ENCODE measurements around the gene PRUNE1. TPM values are rescaled to one million over a fixed set of nuclear protein-coding genes. Genes with fewer than 3 reads are reported as not detected.

PRUNE1 gene
- total and polyA plus RNA-seq, 5 donors from 2014 or later, result 18.0 to 56.3 (median 51.9) TPM

- ATAC-seq (ENCODE audit: low read depth in 2 of 2), result peak; percentile 1 to 10
- H3K27ac ChIP-seq (ENCODE audit: insufficient read depth, low read length, poor library complexity, severe bottlenecking), result peak overlapping the region; percentile 84
- DNase-seq, result no peak
- H3K4me3 Mint-ChIP-seq, result peak overlapping the region; percentile 89 to 97 (median 93)
- no peaks in the 10 kb centered on the region for H3K9me3 ChIP-seq (ENCODE audit: control insufficient read depth in 2 of 2, low read length in 2 of 2)
- no peaks in the 10 kb centered on the region for H3K27me3 ChIP-seq (ENCODE audit: control insufficient read depth, insufficient read depth, low read length)
- H3K27me3 Mint-ChIP-seq, result no peaks in the 10 kb centered on the region
- H3K27ac Mint-ChIP-seq, result peak overlapping the region; percentile 91 to 93 (median 91)
- peaks cover 0 to 2% (median 0%) of the 10 kb centered on the region in 7 donors for H3K9me3 Mint-ChIP-seq
- peaks cover 23 to 83% (median 51%) of the 10 kb centered on the region in 4 donors for H3K4me1 Mint-ChIP-seq
- H3K4me3 ChIP-seq (ENCODE audit: low read depth, low read length), result peak overlapping the region; percentile 89
- peaks cover 13% of the 10 kb centered on the region for H3K36me3 Mint-ChIP-seq
- peaks cover 61% of the 10 kb centered on the region for H3K4me1 ChIP-seq (ENCODE audit: control insufficient read depth, insufficient read depth, low read length, poor library complexity, severe bottlenecking)
- peaks cover 25% of the 10 kb centered on the region for H3K36me3 ChIP-seq (ENCODE audit: control insufficient read depth, insufficient read depth, low read length)
These were observed 40.4 kb downstream of the PRUNE1 start for GRCh38 chr1:151048645-151049032.

- H3K4me3 ChIP-seq (ENCODE audit: low read depth, low read length), result no peak overlapping the region
- ATAC-seq (ENCODE audit: low read depth in 2 of 2) (no peak), DNase-seq (peak in 1 of 3 donors; percentile 27)
- H3K4me1 ChIP-seq (ENCODE audit: control insufficient read depth, insufficient read depth, low read length, poor library complexity, severe bottlenecking), result peaks cover 68% of the 10 kb centered on the region
- H3K9me3 ChIP-seq (ENCODE audit: control insufficient read depth in 2 of 2, low read length in 2 of 2), result no peaks in the 10 kb centered on the region
- peaks cover 33% of the 10 kb centered on the region for H3K36me3 ChIP-seq (ENCODE audit: control insufficient read depth, insufficient read depth, low read length)
- H3K27ac ChIP-seq (ENCODE audit: insufficient read depth, low read length, poor library complexity, severe bottlenecking), result peak overlapping the region; percentile 53
- peaks cover 0 to 2% (median 0%) of the 10 kb centered on the region in 7 donors for H3K9me3 Mint-ChIP-seq
- peak overlapping the region; percentile 78 to 93 (median 93) for H3K27ac Mint-ChIP-seq
- H3K4me1 Mint-ChIP-seq, result peaks cover 21 to 86% (median 51%) of the 10 kb centered on the region in 4 donors
- peak overlapping the region; percentile 82 to 95 (median 90) for H3K4me3 Mint-ChIP-seq
- no peaks in the 10 kb centered on the region for H3K27me3 ChIP-seq (ENCODE audit: control insufficient read depth, insufficient read depth, low read length)
- no peaks in the 10 kb centered on the region for H3K27me3 Mint-ChIP-seq
- H3K36me3 Mint-ChIP-seq, result peaks cover 18% of the 10 kb centered on the region
These were observed 41.2 kb downstream of the PRUNE1 start for GRCh38 chr1:151049458-151049857.

- no peaks in the 10 kb centered on the region for H3K9me3 ChIP-seq (ENCODE audit: control insufficient read depth in 2 of 2, low read length in 2 of 2)
- H3K4me3 ChIP-seq (ENCODE audit: low read depth, low read length), result peak overlapping the region; percentile 34
- no peak for DNase-seq
- peaks cover 0 to 2% (median 0%) of the 10 kb centered on the region in 7 donors for H3K9me3 Mint-ChIP-seq
- no peaks in the 10 kb centered on the region for H3K27me3 ChIP-seq (ENCODE audit: control insufficient read depth, insufficient read depth, low read length)
- peaks cover 21 to 91% (median 58%) of the 10 kb centered on the region in 4 donors for H3K4me1 Mint-ChIP-seq
- peaks cover 40% of the 10 kb centered on the region for H3K36me3 ChIP-seq (ENCODE audit: control insufficient read depth, insufficient read depth, low read length)
- H3K36me3 Mint-ChIP-seq, result peaks cover 26% of the 10 kb centered on the region
- H3K27me3 Mint-ChIP-seq, result no peaks in the 10 kb centered on the region
- H3K4me1 ChIP-seq (ENCODE audit: control insufficient read depth, insufficient read depth, low read length, poor library complexity, severe bottlenecking), result peaks cover 76% of the 10 kb centered on the region
- peak overlapping the region; percentile 13 to 95 (median 86) for H3K4me3 Mint-ChIP-seq
- ATAC-seq (ENCODE audit: low read depth in 2 of 2), result no peak
- H3K27ac ChIP-seq (ENCODE audit: insufficient read depth, low read length, poor library complexity, severe bottlenecking), result peak overlapping the region; percentile 53
- peak overlapping the region; percentile 43 to 93 (median 71) for H3K27ac Mint-ChIP-seq
These were observed 41.9 kb downstream of the PRUNE1 start for GRCh38 chr1:151050051-151050688.

- no peaks in the 10 kb centered on the region for H3K27me3 ChIP-seq (ENCODE audit: control insufficient read depth, insufficient read depth, low read length)
- Mint-ChIP-seq H3K36me3 (peaks cover 39% of the 10 kb centered on the region), H3K4me1 (peaks cover 14 to 96% (median 59%) of the 10 kb centered on the region in 4 donors), H3K27ac (peak overlapping the region; percentile 67 to 99 (median 71)), H3K9me3 (peaks cover 0 to 2% (median 0%) of the 10 kb centered on the region in 7 donors), H3K27me3 (no peaks in the 10 kb centered on the region), H3K4me3 (peak overlapping the region; percentile 29 to 95 (median 36))
- H3K27ac ChIP-seq (ENCODE audit: insufficient read depth, low read length, poor library complexity, severe bottlenecking), result peak overlapping the region; percentile 60
- H3K36me3 ChIP-seq (ENCODE audit: control insufficient read depth, insufficient read depth, low read length), result peaks cover 47% of the 10 kb centered on the region
- ATAC-seq (ENCODE audit: low read depth in 2 of 2) (no peak), DNase-seq (no peak)
- no peak overlapping the region for H3K4me3 ChIP-seq (ENCODE audit: low read depth, low read length)
- no peaks in the 10 kb centered on the region for H3K9me3 ChIP-seq (ENCODE audit: control insufficient read depth in 2 of 2, low read length in 2 of 2)
- H3K4me1 ChIP-seq (ENCODE audit: control insufficient read depth, insufficient read depth, low read length, poor library complexity, severe bottlenecking), result peaks cover 86% of the 10 kb centered on the region
These were observed 43.2 kb downstream of the PRUNE1 start for GRCh38 chr1:151051356-151052009.

- peaks cover 69% of the 10 kb centered on the region for H3K4me1 ChIP-seq (ENCODE audit: control insufficient read depth, insufficient read depth, low read length, poor library complexity, severe bottlenecking)
- H3K9me3 ChIP-seq (ENCODE audit: control insufficient read depth in 2 of 2, low read length in 2 of 2), result no peaks in the 10 kb centered on the region
- H3K27me3 ChIP-seq (ENCODE audit: control insufficient read depth, insufficient read depth, low read length), result no peaks in the 10 kb centered on the region
- H3K27ac ChIP-seq (ENCODE audit: insufficient read depth, low read length, poor library complexity, severe bottlenecking), result peak overlapping the region; percentile 94
- Mint-ChIP-seq H3K27ac (peak overlapping the region; percentile 97 to 99 (median 97)), H3K36me3 (peaks cover 59% of the 10 kb centered on the region), H3K4me3 (peak overlapping the region; percentile 95 to 99 (median 99)), H3K9me3 (peaks cover 0 to 3% (median 0%) of the 10 kb centered on the region in 7 donors), H3K27me3 (peaks cover 13% of the 10 kb centered on the region), H3K4me1 (peaks cover 14 to 78% (median 59%) of the 10 kb centered on the region in 4 donors)
- DNase-seq, result no peak
- peak overlapping the region; percentile 96 for H3K4me3 ChIP-seq (ENCODE audit: low read depth, low read length)
- H3K36me3 ChIP-seq (ENCODE audit: control insufficient read depth, insufficient read depth, low read length), result peaks cover 47% of the 10 kb centered on the region
- ATAC-seq (ENCODE audit: low read depth in 2 of 2), result no peak
These were observed 46.8 kb downstream of the PRUNE1 start for GRCh38 chr1:151054971-151055547.

- H3K36me3 Mint-ChIP-seq, result peaks cover 59% of the 10 kb centered on the region
- Histone ChIP-seq H3K9me3 (ENCODE audit: control insufficient read depth in 2 of 2, low read length in 2 of 2) (no peaks in the 10 kb centered on the region), H3K4me3 (ENCODE audit: low read depth, low read length) (peak overlapping the region; percentile 96), H3K27ac (ENCODE audit: insufficient read depth, low read length, poor library complexity, severe bottlenecking) (peak overlapping the region; percentile 94), H3K36me3 (ENCODE audit: control insufficient read depth, insufficient read depth, low read length) (peaks cover 47% of the 10 kb centered on the region), H3K4me1 (ENCODE audit: control insufficient read depth, insufficient read depth, low read length, poor library complexity, severe bottlenecking) (peaks cover 70% of the 10 kb centered on the region), H3K27me3 (ENCODE audit: control insufficient read depth, insufficient read depth, low read length) (no peaks in the 10 kb centered on the region)
- H3K4me3 Mint-ChIP-seq, result peak overlapping the region; percentile 95 to 99 (median 99)
- DNase-seq (no peak), ATAC-seq (ENCODE audit: low read depth in 2 of 2) (no peak)
- peaks cover 0 to 3% (median 0%) of the 10 kb centered on the region in 7 donors for H3K9me3 Mint-ChIP-seq
- H3K27me3 Mint-ChIP-seq, result peaks cover 15% of the 10 kb centered on the region
- H3K4me1 Mint-ChIP-seq, result peaks cover 12 to 79% (median 60%) of the 10 kb centered on the region in 4 donors
- H3K27ac Mint-ChIP-seq, result peak overlapping the region; percentile 97 to 99 (median 97)
These were observed 47.3 kb downstream of the PRUNE1 start for GRCh38 chr1:151055581-151055980.

- peaks cover 0 to 3% (median 0%) of the 10 kb centered on the region in 7 donors for H3K9me3 Mint-ChIP-seq
- Histone ChIP-seq H3K27me3 (ENCODE audit: control insufficient read depth, insufficient read depth, low read length) (no peaks in the 10 kb centered on the region), H3K36me3 (ENCODE audit: control insufficient read depth, insufficient read depth, low read length) (peaks cover 47% of the 10 kb centered on the region), H3K4me3 (ENCODE audit: low read depth, low read length) (peak overlapping the region; percentile 96), H3K9me3 (ENCODE audit: control insufficient read depth in 2 of 2, low read length in 2 of 2) (no peaks in the 10 kb centered on the region), H3K4me1 (ENCODE audit: control insufficient read depth, insufficient read depth, low read length, poor library complexity, severe bottlenecking) (peaks cover 76% of the 10 kb centered on the region), H3K27ac (ENCODE audit: insufficient read depth, low read length, poor library complexity, severe bottlenecking) (peak overlapping the region; percentile 94)
- peaks cover 15% of the 10 kb centered on the region for H3K27me3 Mint-ChIP-seq
- peak in 2 of 3 donors; percentile 68 to 90 for DNase-seq
- peak overlapping the region; percentile 97 to 99 (median 97) for H3K27ac Mint-ChIP-seq
- peaks cover 6 to 79% (median 60%) of the 10 kb centered on the region in 4 donors for H3K4me1 Mint-ChIP-seq
- peak; percentile 54 for ATAC-seq (ENCODE audit: low read depth in 2 of 2)
- H3K4me3 Mint-ChIP-seq, result peak overlapping the region; percentile 95 to 99 (median 99)
- peaks cover 59% of the 10 kb centered on the region for H3K36me3 Mint-ChIP-seq
These were observed 47.9 kb downstream of the PRUNE1 start for GRCh38 chr1:151056149-151056548.

All from CD4-positive, CD25-positive, alpha-beta regulatory T cell (primary cell).